Fibroblast of lung (primary cell): Measurements from ENCODE around the gene BFSP2. TPM values are rescaled to one million over a fixed set of nuclear protein-coding genes. Genes with fewer than 3 reads are reported as not detected.
A peak's percentile ranks its signal among the peaks of the same experiment; 100 is the strongest.

Experiments used
- DNase-seq, 2 donors: peaks; one replicate each; pipeline versions ENCODE4 v3.0.0 to v3.0.0-alpha.2; 2010; ENCODE audit warnings: low read depth in 2 of 2
- H2AFZ ChIP-seq: 2 replicates; pipeline ENCODE4 v1.5.1; 2012; ENCODE audit warnings: low read length, control low read depth, inconsistent platforms
- H3K27ac ChIP-seq: 2 replicates; pipeline ENCODE4 v1.5.1; 2011; ENCODE audit warnings: low read length, control low read depth; ENCODE audit not compliant: insufficient read depth
- H3K27me3 ChIP-seq: 2 replicates; pipeline ENCODE4 v1.5.1; 2011; ENCODE audit warnings: mild to moderate bottlenecking, low read length; ENCODE audit not compliant: control insufficient read depth, insufficient read depth
- H3K36me3 ChIP-seq: 2 replicates; pipeline ENCODE4 v1.5.1; 2011; ENCODE audit warnings: low read length; ENCODE audit not compliant: control insufficient read depth, insufficient read depth
- H3K4me1 ChIP-seq: 2 replicates; pipeline ENCODE4 v1.5.1; 2011; ENCODE audit warnings: low read length; ENCODE audit not compliant: control insufficient read depth, insufficient read depth; ENCODE audit errors: extremely low read depth
- H3K4me2 ChIP-seq: 2 replicates; pipeline ENCODE4 v1.5.1; 2011; ENCODE audit warnings: low read length, control low read depth; ENCODE audit not compliant: insufficient read depth; ENCODE audit errors: extremely low read depth
- H3K4me3 ChIP-seq, 4 experiments: fragments of 200-600 bp in 1 of 4; sonication (generic) in 1 of 4; replicated peaks in 1 of 4; 2 replicates each; pipeline ENCODE4 v1.5.1; 2011 to 2016; ENCODE audit warnings: low read length in 4 of 4, low read depth in 3 of 4, mild to moderate bottlenecking in 3 of 4, control low read depth in 2 of 4, inconsistent platforms in 1 of 4, mixed read lengths in 1 of 4; ENCODE audit not compliant: insufficient read depth in 1 of 4; ENCODE audit errors: control extremely low read depth in 1 of 4
- H3K79me2 ChIP-seq: 2 replicates; pipeline ENCODE4 v1.5.1; 2012; ENCODE audit warnings: mild to moderate bottlenecking, low read length, inconsistent platforms; ENCODE audit not compliant: control insufficient read depth, insufficient read depth
- H3K9ac ChIP-seq: 2 replicates; pipeline ENCODE4 v1.5.1; 2011; ENCODE audit warnings: mild to moderate bottlenecking, low read length, control low read depth; ENCODE audit not compliant: insufficient read depth
- H3K9me3 ChIP-seq: 2 replicates; pipeline ENCODE4 v1.5.1; 2012; ENCODE audit warnings: low read depth, low read length; ENCODE audit not compliant: control insufficient read depth, insufficient read depth
- H4K20me1 ChIP-seq: 2 replicates; pipeline ENCODE4 v1.5.1; 2011; ENCODE audit warnings: low read length; ENCODE audit not compliant: control insufficient read depth, insufficient read depth; ENCODE audit errors: extremely low read depth
- EZH2 ChIP-seq: IDR thresholded peaks from 2 replicates; pipeline ENCODE4 v1.5.1; 2012; ENCODE audit warnings: low read length, control low read depth, mild to moderate bottlenecking; ENCODE audit errors: missing control alignments
- polyA plus RNA-seq, 2 donors: library from polyadenylated mRNA; depleted of rRNA in 1 of 2; stranded (reverse) in 1 of 2; unstranded in 1 of 2; fragments of >200 nt; gene quantifications; 2 replicates each; pipeline ENCODE4 v1.2.1, GENCODE V29; 2011 to 2012; ENCODE audit warnings: missing spikeins in 1 of 2
- total RNA-seq: library from RNA; depleted of rRNA; stranded (reverse); fragments of >200 nt; gene quantifications from 2 replicates; pipeline ENCODE4 v1.2.1, GENCODE V29; 2014
- TF ChIP-seq, protein P1 (sequence below), 2 donors: IDR thresholded peaks in 1 of 2; conservative IDR thresholded peaks in 1 of 2; 1 replicate in 1 of 2; 2 replicates in 1 of 2; pipeline ENCODE4 v1.5.1; 2011 to 2012; ENCODE audit warnings: low read length in 2 of 2, control low read depth in 1 of 2, inconsistent platforms in 1 of 2, low read depth in 1 of 2, mild to moderate bottlenecking in 1 of 2

Gene BFSP2
- total and polyA plus RNA-seq, 2 donors (not counting 1 experiment from before 2014, with no cell fraction given) = not detected

GRCh38 chr3:133442518-133442917 lies 42.7 kb downstream of the BFSP2 start:
- no peak overlapping the region for H3K4me2 ChIP-seq
- TF ChIP-seq EZH2 = no peak
- DNase-seq = no peak
- no peaks in the 10 kb centered on the region for H3K27me3 ChIP-seq
- H2AFZ ChIP-seq = no peak overlapping the region
- H3K79me2 ChIP-seq = no peaks in the 10 kb centered on the region
- no peak overlapping the region for H3K4me3 ChIP-seq
- no peaks in the 10 kb centered on the region for H3K36me3 ChIP-seq
- H3K4me1 ChIP-seq = no peaks in the 10 kb centered on the region
- H4K20me1 ChIP-seq = no peaks in the 10 kb centered on the region
- no peaks in the 10 kb centered on the region for H3K9me3 ChIP-seq
- no peak overlapping the region for H3K9ac ChIP-seq
- no peak overlapping the region for H3K27ac ChIP-seq

GRCh38 chr3:133443649-133444422 lies 44.0 kb downstream of the BFSP2 start:
- Histone ChIP-seq H2AFZ (no peak overlapping the region), H3K27ac (no peak overlapping the region), H3K4me3 (no peak overlapping the region), H3K36me3 (no peaks in the 10 kb centered on the region), H3K79me2 (no peaks in the 10 kb centered on the region), H3K9ac (no peak overlapping the region), H3K4me2 (no peak overlapping the region), H3K27me3 (no peaks in the 10 kb centered on the region), H4K20me1 (no peaks in the 10 kb centered on the region), H3K4me1 (no peaks in the 10 kb centered on the region), H3K9me3 (no peaks in the 10 kb centered on the region)
- TF ChIP-seq, protein P1, sequence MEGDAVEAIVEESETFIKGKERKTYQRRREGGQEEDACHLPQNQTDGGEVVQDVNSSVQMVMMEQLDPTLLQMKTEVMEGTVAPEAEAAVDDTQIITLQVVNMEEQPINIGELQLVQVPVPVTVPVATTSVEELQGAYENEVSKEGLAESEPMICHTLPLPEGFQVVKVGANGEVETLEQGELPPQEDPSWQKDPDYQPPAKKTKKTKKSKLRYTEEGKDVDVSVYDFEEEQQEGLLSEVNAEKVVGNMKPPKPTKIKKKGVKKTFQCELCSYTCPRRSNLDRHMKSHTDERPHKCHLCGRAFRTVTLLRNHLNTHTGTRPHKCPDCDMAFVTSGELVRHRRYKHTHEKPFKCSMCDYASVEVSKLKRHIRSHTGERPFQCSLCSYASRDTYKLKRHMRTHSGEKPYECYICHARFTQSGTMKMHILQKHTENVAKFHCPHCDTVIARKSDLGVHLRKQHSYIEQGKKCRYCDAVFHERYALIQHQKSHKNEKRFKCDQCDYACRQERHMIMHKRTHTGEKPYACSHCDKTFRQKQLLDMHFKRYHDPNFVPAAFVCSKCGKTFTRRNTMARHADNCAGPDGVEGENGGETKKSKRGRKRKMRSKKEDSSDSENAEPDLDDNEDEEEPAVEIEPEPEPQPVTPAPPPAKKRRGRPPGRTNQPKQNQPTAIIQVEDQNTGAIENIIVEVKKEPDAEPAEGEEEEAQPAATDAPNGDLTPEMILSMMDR (conservative IDR thresholded peaks at IDR 0.05 in 1 of 2, IDR thresholded peaks at IDR 0.05 in 1 of 2; ENCODE audit: low read depth in 1 of 2, low read length in 2 of 2) = peak in 1 of 2 donors; percentile 4
- no peak for TF ChIP-seq EZH2
- peak; percentile 41 to 48 for DNase-seq

DNA sequence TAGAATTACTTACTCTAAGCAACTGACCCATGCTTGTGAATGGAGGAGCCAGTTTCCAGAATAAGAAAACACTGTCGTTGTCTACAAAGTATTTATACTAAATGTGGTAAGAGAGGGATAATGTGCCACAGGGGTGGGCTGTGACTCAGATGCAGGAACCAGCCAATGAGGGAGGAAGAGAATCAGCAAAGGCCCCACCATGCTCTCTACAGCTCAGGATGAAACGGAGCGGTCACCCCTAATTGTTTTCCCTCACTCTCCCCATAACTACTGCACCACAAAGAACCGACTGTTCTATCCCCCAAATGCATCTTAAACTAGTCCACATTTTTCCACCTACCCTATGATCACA lies 44.5 kb downstream of the BFSP2 start:
- no peak for DNase-seq
- no peak for TF ChIP-seq EZH2
- TF ChIP-seq, protein P1 (conservative IDR thresholded peaks at IDR 0.05 in 1 of 2, IDR thresholded peaks at IDR 0.05 in 1 of 2; ENCODE audit: low read depth in 1 of 2, low read length in 2 of 2) = no peak
- Histone ChIP-seq H3K4me2 (no peak overlapping the region), H4K20me1 (no peaks in the 10 kb centered on the region), H3K27ac (no peak overlapping the region), H3K9me3 (no peaks in the 10 kb centered on the region), H2AFZ (no peak overlapping the region), H3K9ac (no peak overlapping the region), H3K4me3 (no peak overlapping the region), H3K4me1 (no peaks in the 10 kb centered on the region), H3K36me3 (no peaks in the 10 kb centered on the region), H3K27me3 (no peaks in the 10 kb centered on the region), H3K79me2 (no peaks in the 10 kb centered on the region)
